ENCODE results near the gene AXL. TPM values are rescaled to one million over a fixed set of nuclear protein-coding genes. Genes with fewer than 3 reads are reported as not detected.

Gene AXL
- total RNA-seq, 4 donors from 2014 or later = 22.3 to 86.5 (median 60.6) TPM

DNA sequence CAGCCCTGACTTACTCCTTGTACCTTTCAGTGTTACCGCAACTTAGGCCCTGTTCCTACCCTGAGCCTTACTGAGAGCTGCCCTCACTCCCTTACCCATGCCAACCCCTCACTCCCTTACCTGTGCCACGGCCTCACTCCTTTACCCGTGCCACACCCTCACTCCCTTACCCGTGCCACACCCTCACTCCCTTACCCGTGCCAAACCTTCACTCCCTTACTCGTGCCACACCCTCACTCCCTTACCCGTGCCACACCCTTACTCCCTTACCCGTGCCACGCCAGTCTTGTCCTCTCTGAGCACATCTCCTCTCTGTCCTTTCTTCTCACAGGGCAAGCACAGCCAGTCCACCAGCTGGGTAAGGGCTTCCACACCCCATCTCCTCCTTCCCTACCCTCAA, 20.3 kb downstream of the AXL start:
- Histone ChIP-seq H3K36me3 (no peaks in the 10 kb centered on the region), H3K4me1 (no peaks in the 10 kb centered on the region), H3K27me3 (no peaks in the 10 kb centered on the region), H3K9me3 (no peaks in the 10 kb centered on the region), H3K4me3 (no peak overlapping the region), H3K27ac (no peak overlapping the region)
- TF ChIP-seq CTCF (IDR thresholded peaks at IDR 0.05) = no peak
- TF ChIP-seq POLR2A (IDR thresholded peaks at IDR 0.05) = no peak
- no peak for DNase-seq
- intact Hi-C loops (cut with DNase I; ENCODE audit: low total_unique reads) = no loop called here

GRCh38 chr19:41239961-41240574, 21.0 kb downstream of the AXL start:
- no peaks in the 10 kb centered on the region for H3K4me1 ChIP-seq

DNA sequence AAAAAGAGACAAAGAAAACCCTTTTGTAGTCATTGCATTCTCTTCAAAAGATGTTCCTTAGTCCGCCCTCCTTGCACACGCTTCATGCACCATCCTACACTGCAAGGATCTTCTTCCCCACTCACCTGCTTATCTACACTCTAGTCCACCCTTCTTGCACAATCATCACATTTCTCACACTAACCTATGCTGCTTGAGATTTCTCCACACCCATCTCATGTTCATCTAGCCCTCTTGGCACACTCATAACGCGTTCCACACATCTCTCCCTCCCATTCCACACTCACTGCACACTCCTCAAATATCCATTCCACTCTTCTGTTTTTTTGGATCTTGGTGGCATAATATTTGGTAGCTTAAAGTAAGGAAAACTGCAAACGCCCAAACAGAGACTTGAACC, 22.8 kb downstream of the AXL start:
- intact Hi-C loops (cut with DNase I; ENCODE audit: low total_unique reads) = no loop called here
- TF ChIP-seq POLR2A (IDR thresholded peaks at IDR 0.05) = no peak
- no peak for TF ChIP-seq CTCF (IDR thresholded peaks at IDR 0.05)
- Histone ChIP-seq H3K4me1 (no peaks in the 10 kb centered on the region), H3K9me3 (no peaks in the 10 kb centered on the region), H3K27ac (no peak overlapping the region), H3K36me3 (no peaks in the 10 kb centered on the region), H3K4me3 (no peak overlapping the region), H3K27me3 (no peaks in the 10 kb centered on the region)
- no peak for DNase-seq

More at GRCh38 chr19:41239961-41240574, 21.0 kb downstream of the AXL start:
- H3K27me3 ChIP-seq = no peaks in the 10 kb centered on the region
- TF ChIP-seq POLR2A (IDR thresholded peaks at IDR 0.05) = no peak
- no peak for TF ChIP-seq CTCF (IDR thresholded peaks at IDR 0.05)
- H3K4me3 ChIP-seq = no peak overlapping the region
- H3K27ac ChIP-seq = no peak overlapping the region
- no peaks in the 10 kb centered on the region for H3K9me3 ChIP-seq
- no peak for DNase-seq
- intact Hi-C loops (cut with DNase I; ENCODE audit: low total_unique reads) = no loop called here
- H3K36me3 ChIP-seq = no peaks in the 10 kb centered on the region

GRCh38 chr19:41244117-41244516, 25.1 kb downstream of the AXL start:
- no peak for TF ChIP-seq CTCF (IDR thresholded peaks at IDR 0.05)
- TF ChIP-seq POLR2A (IDR thresholded peaks at IDR 0.05) = no peak
- no peaks in the 10 kb centered on the region for H3K9me3 ChIP-seq
- H3K4me3 ChIP-seq = no peak overlapping the region
- DNase-seq = no peak
- H3K36me3 ChIP-seq = no peaks in the 10 kb centered on the region
- intact Hi-C loops (cut with DNase I; ENCODE audit: low total_unique reads) = no loop called here
- H3K4me1 ChIP-seq = no peaks in the 10 kb centered on the region
- no peaks in the 10 kb centered on the region for H3K27me3 ChIP-seq
- H3K27ac ChIP-seq = no peak overlapping the region

GRCh38 chr19:41245843-41246242, 26.8 kb downstream of the AXL start:
- Histone ChIP-seq H3K27me3 (no peaks in the 10 kb centered on the region), H3K4me1 (no peaks in the 10 kb centered on the region), H3K9me3 (no peaks in the 10 kb centered on the region), H3K4me3 (no peak overlapping the region), H3K27ac (no peak overlapping the region), H3K36me3 (no peaks in the 10 kb centered on the region)
- intact Hi-C loops (cut with DNase I; ENCODE audit: low total_unique reads) = no loop called here
- no peak for TF ChIP-seq POLR2A (IDR thresholded peaks at IDR 0.05)
- TF ChIP-seq CTCF (IDR thresholded peaks at IDR 0.05) = no peak
- no peak for DNase-seq

Measured in uterus (tissue), 4 donors.